NCI-H82 treated with DMSO at 0.1 percent for 48 hours (cell line): ENCODE measurements around the gene UGT1A4.

Experiments
- DNase-seq: peaks from one replicate; lab custom pipeline; 2025; ENCODE audit not compliant: unreplicated experiment; lab: John Stamatoyannopoulos, UW

UGT1A4 gene

DNA sequence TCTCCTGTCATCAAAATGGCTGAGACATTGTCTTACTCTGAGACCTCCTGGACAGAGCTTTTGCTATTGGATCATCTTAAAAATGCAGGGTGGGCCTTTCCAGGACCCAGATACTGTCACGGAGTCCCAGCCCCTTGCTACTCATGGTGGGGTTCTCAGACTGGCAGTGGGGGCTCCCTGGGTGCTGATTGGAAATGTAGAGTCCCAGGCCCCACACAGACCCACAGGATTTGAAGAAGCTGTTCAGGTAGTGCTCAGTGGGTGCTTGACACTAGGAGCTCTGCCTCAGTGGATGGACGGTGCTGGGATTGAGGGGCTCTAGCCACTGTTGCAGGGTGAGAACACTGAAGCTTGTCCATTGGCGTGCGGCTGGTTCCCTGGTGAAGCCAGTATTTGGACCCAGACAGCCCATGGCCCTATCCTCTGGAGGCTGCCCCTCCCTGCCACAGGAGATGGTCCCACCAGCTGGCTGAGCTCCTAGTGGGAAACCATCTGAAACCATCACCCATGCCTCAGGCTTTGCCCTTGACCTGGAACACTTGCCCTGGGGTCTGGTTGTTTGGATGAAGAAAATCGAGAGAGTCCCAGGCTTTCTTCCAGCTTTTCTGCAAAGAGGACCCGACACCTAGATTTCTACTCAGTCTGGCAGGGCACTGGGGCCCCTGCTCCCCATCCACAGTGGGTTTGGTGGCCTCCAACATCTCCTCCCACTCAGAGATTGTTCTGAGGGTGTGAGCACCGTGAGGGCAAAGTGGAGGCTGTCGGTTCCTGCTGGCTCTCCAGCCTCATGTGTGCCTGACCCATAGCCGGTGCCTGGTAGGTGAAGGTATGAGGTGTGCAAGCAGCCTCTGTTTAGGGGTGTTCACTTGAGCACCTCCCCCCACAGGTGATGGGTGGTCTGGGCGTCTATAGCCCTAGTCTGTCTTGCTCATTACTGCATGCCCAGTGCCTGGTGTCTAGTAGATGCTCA, 89.7 kb downstream of the UGT1A4 start:
- DNase-seq: no peak

DNA sequence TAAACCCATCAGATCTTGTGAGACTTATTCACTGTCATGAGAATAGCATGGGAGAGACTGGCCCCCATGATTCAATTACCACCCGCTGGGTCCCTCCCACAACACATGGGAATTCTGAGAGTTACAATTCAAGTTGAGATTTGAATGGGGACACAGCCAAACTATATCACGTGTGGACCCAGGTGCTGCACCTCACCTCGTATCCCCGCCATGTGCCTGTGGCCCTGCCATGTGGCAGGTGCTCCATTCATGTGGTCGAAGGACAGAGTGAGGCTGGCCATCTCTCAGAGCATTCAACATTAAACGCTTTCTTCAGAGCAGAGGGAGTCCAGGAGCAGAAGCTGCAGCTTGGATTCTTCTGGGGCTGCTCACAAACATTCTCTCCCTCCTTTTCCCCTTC, 91.8 kb downstream of the UGT1A4 start:
- no peak for DNase-seq

DNA sequence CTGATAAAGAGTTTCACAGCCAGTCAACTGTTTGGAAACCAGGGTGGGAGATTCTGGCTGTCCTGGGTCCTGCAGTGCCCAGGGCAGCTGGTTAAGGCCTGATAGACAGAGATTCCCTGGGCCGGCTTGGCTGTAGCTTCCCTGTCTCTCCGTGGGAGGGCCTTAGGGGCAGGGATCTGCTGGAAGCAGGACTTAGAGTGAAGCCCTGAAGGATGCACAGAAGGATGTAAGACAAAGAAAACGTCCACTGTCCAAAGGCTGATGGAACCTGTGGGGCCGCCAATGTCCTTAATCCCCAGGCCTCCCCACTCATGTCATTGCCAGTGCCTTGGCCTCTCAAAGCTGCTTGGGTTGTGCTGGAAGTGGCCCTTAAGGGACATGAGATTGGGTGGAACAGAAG, 92.6 kb downstream of the UGT1A4 start:
- DNase-seq: no peak

DNA sequence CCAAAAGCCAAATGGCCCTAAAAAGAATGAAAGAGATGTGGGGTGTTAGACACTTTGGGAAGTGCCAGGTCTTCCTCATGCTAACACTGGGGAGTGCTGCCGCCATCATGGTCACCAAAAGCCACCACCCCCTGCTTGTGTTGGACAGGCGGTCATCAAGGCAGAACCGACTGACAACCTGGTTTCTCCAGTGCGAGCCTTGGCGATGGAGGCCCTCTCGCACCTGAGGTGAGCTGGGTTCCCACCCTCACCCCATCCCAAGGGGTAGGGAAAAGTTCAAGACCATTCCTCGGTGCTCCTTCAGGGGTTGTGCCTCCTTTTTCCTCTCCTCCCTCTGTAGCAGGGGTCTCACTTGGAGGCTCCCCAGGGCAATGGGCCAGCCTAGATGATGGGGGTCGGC, 93.2 kb downstream of the UGT1A4 start:
- no peak for DNase-seq

DNA sequence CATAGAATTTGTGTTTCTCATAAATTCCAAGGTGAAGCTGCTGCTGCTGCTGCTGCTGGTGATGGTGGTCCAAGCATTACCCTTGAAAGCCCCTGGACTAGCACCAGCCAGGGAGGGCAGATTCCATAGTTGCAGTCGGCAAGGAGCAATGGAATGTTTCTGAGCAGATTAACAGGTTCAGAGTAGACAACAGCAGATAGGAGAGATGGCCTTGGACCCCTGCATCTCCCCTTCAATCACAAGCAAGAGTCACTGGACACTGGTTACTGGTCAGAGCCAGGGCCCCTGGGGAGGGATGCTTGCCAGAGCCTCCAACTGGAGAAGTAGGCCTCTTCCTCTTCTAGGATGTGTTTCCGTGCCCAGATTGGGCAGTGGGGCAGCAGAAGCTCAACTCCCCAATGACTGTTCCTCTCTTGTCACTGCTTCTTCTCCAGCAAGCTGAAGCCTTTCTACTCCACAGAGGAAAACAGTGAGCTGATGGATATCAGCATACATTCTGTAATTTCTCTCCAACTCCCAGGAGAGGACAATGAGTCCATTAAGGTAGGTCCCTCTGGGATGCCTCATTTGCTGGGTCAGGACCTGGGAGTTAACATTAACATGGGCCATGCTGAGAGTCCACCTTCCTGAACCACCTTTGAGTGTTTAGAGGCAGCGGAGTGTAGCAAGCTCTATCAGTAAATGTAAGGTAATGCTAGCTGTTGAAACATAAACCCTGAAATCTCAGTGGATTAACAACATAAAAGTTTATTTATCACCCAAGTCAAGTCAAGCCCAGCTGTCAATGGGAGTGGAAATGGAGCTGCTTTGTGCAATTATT, 94.9 kb downstream of the UGT1A4 start:
- no peak for DNase-seq

DNA sequence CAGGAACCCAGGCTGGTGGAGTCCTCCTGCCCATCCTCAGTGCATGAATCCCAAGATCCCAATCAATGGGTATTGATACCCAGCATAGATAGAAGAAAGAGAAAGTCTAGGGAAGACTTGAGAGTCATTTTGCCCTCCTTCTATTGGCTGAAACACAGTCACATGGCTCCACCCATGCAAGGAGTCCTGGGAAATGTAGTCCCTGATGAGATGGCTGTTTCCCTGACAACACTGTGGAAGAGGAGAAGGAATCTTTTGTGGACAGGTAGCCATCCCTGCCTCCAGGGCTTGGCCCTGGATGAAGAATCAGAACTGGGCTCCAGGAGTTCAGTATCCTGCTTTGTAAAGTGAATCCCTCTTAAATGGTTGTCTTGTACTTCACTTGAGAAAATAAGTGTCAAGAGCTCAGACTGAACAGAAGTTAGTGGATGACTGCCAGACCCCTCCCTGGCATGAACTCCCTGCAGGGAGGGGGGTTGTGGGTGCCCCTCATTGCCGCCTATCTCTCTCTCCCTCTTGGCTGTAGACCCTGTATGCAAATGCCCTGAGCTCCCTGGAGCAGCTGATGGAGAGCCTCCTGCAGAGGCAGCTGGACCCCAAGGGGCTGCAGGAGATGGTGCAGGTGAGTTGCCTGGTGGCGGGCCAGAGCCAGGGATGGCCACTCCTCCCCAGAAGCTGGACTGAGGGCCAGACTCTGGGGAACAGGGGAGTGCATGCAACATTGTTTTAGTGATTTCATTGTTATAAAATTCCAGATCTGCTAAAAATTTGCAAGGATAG, 95.7 kb downstream of the UGT1A4 start:
- DNase-seq: peak; percentile 29

DNA sequence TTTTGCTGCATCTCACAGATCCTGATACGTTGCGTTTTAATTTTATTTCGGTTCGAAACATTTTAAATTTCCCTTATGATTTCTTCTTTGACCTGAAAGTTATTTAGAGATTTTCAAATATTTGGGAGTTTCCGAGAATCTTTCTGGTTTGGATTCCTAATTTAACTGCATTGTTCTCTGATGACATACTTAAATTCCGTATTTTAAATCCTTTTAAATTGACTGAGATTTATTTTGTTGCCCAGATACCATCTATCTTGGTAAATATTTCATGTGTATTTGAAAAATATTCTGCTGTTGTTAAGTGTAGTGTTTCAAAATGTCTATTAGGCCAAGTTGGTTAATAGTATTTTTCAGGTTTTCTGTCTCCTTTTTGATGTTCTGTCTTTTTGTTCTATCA, 97.3 kb downstream of the UGT1A4 start:
- no peak for DNase-seq

DNA sequence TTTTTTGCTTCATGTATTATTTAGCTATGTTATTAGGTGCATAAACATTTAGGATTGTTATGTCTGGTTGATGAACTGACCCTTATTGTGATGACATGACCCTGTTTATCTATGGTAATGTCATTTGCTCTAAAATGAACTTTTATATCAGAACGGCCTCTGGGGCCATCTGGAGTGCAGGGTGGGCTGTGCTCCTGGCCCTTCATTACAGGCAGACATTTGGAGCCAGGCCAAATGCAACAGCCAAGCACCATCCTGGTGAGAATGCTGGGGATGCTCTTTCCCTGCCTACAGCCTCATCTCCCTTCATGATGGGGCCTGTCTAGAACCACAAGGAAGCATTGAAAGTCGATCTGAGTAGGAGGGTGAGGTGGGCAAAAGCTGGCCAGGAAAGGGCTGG, 97.8 kb downstream of the UGT1A4 start:
- peak; percentile 13 for DNase-seq

DNA sequence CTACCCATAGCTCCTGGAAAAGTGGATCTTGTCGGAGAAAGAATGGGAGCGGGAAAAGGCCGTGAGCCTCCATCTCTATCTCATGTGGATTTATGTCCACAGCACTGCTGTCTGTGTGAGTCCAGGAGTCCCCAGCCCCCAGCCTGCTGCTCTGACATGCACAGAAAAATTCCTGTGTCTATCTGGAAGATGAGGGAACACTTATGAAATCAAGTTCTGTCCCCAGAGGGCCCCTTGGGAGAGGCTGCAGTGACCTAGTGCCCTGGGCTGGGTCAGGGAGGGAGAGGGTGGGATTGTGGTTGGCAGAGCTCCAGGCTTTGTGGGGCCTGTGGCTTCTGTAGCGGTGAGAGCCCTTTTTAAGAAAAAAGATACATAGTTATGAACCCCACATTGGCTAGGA, 98.2 kb downstream of the UGT1A4 start:
- no peak for DNase-seq

DNA sequence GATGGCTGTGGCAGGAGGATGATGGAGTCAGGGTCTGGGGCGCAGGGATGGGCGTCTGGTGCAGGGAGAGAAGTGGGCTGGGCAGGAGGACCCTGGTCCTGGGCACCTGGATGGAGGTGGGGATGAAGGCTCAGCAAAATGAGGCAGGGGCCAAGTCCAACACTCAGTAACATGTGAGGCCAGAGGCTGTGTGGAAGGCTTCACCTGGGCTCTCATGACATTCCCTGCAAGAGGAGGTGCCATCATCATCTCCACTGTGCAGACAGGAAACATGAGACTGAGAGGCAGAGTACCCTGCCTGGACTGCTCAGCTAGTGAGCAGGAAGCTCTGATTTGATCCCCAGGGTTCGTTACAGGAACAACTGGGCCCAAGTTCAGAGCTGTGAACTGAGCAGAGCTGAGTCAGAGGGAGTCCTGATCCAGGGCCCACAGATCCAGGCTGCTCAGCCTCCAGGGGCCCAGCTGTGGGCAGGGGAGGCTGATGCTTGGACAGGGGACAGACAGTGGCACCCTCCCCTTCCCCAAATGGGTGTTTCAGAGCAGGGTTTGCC, 98.9 kb downstream of the UGT1A4 start:
- DNase-seq: no peak

DNA sequence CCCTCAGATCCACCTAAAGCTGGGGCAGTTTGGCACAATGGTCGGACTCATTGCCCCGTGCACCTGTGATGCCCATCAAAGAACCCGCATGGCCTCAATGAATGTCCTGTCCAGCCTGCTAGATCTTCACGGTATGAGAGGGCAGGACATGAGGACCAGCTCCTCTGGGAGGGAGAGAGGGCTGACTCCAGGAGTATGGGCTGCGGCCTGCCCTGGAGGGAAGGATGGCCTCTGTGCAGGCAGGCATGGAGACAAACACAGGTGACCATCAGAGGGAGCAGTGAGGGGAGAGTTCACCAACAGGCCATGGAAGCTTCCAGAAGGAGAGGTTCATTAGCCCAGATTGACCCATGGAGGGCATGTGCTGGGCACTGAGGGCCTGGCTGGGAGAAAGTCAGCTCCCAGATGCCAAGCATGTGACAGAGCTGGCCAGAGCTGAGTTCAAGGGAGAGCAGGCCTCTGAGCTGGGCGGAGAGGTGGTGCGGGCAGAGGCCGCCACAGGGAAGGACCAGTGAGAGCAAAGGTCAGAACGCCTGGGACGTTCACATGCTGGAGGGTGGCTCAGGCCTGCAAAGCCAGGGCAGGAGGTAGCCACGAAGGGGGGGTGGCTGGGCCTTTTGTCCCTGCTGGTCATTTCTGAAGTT, 99.6 kb downstream of the UGT1A4 start:
- DNase-seq: no peak

DNA sequence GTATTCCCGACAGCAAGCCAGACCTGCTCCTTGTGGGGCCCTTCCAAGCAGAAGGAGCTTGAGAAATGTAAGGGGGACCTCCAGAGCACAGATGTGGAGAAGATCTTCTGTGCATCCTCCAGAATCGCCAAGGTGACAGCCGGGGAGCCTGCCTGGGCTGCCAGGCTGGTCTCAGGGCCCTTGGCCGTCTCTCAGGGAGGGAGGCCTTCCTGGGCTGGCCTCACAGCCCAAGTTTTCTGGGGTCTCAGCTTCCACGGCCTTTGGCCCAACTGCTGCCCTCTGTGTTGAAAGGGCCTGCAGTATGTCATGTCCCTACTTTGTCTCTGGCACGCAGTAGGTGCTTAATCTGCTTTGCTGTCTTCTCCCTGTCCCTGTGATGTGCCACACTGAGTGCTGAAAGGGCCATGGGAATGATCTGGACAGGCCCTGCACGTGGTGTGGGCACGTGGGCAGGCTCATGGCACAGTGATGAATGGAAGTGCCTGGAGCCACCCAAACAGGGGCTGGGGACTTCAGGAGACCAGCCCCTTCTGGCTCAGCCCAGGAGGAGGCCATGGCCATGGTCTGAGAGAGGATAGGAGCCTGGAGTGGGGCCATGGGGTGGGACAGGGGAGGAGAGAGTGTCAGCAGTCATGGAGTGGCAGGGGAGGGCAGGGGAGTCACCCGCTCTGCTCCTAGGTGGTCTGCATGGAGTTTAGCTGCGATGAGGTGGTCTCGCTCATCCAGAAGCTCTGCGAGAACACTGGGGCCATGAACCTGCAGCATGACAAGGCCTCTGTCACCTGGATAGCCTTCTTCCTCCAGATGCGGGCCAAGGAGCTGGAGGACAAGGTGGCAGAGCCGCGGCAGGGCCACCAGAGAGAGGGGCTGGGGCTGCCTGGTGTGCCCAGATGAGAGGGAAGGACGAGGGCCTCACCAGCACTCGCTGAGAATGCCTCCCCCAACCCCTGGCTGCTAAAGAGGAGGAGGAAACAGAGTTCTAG, 100.4 kb downstream of the UGT1A4 start:
- DNase-seq: no peak

DNA sequence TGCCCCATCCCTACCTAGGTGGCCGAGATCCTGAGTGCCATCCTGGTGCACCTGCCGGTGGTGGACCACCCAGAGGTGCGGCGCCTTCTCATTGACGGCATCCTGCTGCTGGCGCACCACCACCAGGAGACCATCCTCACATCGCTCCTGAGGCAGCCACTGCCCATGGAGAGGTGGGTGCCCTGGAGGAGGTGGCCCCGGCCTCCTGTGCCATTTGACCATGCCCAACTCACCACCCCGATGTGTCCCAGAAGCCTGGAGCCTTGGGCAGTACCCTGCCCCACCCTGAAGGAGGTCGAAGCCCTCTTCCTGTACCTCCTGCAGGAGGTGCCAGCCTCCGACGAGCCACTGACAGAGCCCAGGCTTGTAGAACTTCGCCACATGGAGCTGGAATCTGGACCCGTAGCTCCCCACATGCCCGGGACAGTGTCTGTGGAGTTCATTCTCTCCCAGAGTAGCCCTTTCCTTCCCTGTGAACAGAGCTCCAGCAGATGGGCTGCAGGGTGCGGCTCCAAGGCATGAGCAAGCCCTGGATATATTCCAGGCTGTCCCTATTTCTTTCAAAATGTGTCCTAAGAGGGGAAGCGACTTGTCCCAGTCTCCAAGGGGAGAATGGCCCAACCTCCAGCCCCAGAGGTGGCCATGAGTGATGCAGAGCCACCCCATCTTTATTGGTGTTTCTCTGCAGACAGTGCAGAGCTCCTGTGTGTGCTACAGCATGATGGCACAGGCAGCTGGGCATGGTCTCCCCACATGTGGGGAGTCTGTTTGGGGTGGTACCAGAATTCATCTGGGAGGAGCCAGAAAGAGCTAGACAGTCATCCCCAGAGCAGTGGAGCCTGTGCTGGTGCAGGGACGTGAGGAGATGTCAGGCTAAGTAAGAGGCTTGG, 101.6 kb downstream of the UGT1A4 start:
- DNase-seq: no peak

DNA sequence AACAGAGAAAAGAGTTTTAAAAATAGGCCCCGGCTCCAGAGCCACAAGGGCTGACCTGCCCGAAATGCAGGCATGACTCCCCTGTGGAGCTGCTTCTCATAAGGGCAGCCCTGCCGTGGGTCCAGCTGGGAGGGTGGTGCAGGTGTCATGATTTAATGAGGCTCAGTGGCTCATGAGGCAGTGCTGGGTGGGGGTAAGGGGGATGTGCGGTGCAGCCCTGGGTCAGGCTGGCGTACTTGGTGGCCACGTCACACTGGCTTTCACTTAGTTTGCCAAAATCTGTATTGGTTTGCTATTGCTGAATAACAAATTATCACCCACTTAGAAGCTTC, 102.2 kb downstream of the UGT1A4 start:
- no peak for DNase-seq

DNA sequence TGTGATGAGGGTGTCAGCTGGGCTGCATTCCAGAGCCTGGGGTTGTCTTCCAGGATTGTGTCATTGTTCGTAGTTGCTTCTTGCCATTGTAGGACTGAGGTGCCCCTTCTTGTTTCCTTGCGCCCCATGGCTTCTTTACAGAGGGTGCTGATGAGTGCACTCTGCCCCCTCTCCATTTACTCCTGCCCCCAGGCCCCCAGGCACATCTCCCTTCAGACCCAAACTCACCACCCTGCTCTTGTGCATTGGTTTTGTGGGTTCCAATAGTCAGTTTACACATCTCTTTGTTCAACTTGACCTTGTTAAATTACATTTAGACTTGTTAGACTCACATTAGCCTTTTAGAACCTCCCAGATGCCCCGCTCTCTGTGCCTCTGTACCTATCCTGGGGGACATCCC, 102.7 kb downstream of the UGT1A4 start:
- no peak for DNase-seq

DNA sequence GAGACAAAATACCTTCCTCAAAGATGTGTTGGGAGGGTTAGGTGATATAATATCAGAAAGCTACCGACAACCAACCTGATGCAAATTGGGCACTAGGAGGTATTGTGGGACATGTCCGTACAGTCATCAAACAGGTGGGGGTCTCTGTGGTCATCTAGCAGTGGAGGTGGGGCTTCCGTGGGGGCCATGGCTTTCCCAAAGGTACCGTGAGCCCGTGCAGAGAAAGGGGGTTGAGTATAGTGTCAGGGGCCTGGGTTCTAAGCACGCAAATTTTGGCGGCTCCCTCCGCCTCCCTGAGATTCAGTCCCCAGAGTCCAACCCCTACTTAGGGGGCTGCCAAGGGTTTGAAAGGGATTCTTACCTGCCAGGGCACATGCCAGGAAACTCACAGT, 103.2 kb downstream of the UGT1A4 start:
- no peak for DNase-seq

DNA sequence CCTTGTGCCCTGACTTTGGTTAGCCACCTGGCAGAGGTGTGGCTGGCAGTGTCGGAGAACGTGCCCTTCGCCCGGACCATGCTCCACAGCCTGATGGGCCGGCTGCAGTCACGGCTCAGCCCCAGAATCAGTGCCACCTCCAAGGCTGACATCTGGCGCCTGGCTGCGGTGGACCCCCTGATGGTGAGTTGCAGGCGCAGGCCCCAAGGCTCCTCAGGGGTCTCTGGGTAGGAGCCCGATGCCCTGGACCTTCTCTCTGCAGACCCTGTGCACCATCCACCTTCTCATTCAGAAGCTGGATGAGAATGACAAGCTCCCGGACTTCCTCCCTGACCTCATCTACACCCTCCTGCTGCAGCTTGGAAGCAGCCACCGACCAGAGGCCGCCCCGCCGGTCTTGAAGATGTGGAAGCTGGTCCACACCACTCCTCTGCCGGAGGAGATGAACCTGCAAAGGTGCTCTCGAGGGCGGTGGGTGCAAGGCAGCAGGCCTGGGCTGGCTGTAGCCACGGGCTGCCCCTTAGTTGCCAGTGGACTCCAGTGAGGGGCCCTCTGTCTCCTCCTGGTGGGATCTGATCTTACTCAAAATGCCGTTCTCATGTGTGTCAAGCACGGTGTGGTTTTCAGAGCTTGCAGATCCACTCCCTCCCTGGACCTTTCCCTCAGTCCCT, 103.7 kb downstream of the UGT1A4 start:
- no peak for DNase-seq
